GM18520 (cell line): ENCODE results near the gene RPH3AL.
"Not testable (repeated sequence)": the region's sequence is repeated elsewhere in the genome, so short reads cannot be mapped to it uniquely, and the experiment has no call there.

ENCODE experiments used
- ATAC-seq: cut with Tn5 transposase; IDR thresholded peaks from one replicate; pipeline ENCODE4 v1.9.1; 2021; ENCODE audit not compliant: unreplicated experiment

RPH3AL gene

GRCh38 chr17:227946-228615 is 124.5 kb downstream of the RPH3AL start:
- no peak for ATAC-seq

GRCh38 chr17:227078-227945 is 125.3 kb downstream of the RPH3AL start:
- ATAC-seq = no peak

GRCh38 chr17:226108-227077 is 126.2 kb downstream of the RPH3AL start:
- no peak for ATAC-seq

- ATAC-seq = no peak
Observed at GRCh38 chr17:225551-225950, 127.1 kb downstream of the RPH3AL start.

GRCh38 chr17:224576-224975 is 128.0 kb downstream of the RPH3AL start:
- not testable (repeated sequence) for ATAC-seq

- ATAC-seq = no peak
Observed at GRCh38 chr17:223723-224471, 128.7 kb downstream of the RPH3AL start.

GRCh38 chr17:222172-222571 is 130.4 kb downstream of the RPH3AL start:
- ATAC-seq = no peak

- no peak for ATAC-seq
Observed at GRCh38 chr17:219696-220095, 132.9 kb downstream of the RPH3AL start.

- no peak for ATAC-seq
Observed at GRCh38 chr17:218432-219110, 134.0 kb downstream of the RPH3AL start.

GRCh38 chr17:216625-217024 is 136.0 kb downstream of the RPH3AL start:
- no peak for ATAC-seq

GRCh38 chr17:215563-216478 is 136.8 kb downstream of the RPH3AL start:
- not testable (repeated sequence) for ATAC-seq

- ATAC-seq = no peak
Observed at GRCh38 chr17:214881-215331, 137.7 kb downstream of the RPH3AL start.

GRCh38 chr17:213286-214105 is 139.1 kb downstream of the RPH3AL start:
- ATAC-seq = no peak

- ATAC-seq = no peak
Observed at GRCh38 chr17:210402-210801, 142.2 kb downstream of the RPH3AL start.

- no peak for ATAC-seq
Observed at GRCh38 chr17:208429-208828, 144.2 kb downstream of the RPH3AL start.

- no peak for ATAC-seq
Observed at GRCh38 chr17:207775-208174, 144.8 kb downstream of the RPH3AL start.

GRCh38 chr17:206941-207560 is 145.6 kb downstream of the RPH3AL start:
- no peak for ATAC-seq
